ENCODE data around the gene NUB1.

The NUB1 gene

DNA sequence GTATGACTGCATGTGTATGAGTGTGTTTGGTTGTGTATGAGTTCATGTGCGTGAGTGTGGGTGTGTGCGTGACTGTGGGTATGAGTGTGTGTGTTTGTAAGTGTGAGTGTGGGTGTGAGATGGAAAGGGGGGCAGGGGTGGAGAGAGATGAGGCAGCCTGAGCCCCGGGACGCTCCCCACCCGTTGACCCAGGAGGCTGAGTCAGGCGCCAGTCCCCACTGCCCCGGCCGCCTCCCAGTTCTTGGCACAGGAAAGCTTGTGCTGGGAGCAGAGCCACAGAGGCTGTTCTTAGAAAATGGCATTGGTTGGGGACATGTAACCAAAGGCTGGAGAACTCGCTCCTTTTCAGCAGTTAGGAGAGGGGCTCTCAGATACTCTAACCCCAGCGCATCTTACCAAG is 27.8 kb upstream of the NUB1 start:
- DNase-seq (ENCODE audit: extremely low read depth in 1 of 2, low read depth in 1 of 2) = no peak

GRCh38 chr7:151314401-151314800 is 27.2 kb upstream of the NUB1 start:
- no peak for DNase-seq (ENCODE audit: extremely low read depth in 1 of 2, low read depth in 1 of 2)

- DNase-seq (ENCODE audit: extremely low read depth in 1 of 2, low read depth in 1 of 2) = peak; percentile 22 to 58
Observed at GRCh38 chr7:151315038-151315655, 26.5 kb upstream of the NUB1 start.

DNA sequence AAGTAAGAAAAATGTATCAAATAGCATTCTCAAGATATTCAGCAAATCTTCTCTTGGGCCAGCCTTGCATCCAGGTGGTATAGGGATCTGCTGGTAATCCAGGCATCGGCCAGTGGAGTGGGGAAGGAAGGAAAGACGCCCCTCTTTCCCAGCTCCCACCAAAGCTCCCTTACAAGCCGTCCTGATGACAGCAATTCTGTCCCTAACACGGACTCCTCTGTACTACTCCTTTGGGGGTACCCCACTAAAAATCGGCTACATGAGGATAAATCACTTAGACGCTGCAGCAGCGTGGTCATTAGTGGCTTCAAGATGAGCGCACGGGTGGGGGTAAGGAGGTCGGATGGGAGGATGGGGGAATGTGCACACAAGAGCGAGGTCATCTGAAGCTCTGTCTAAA is 24.7 kb upstream of the NUB1 start:
- DNase-seq (ENCODE audit: extremely low read depth in 1 of 2, low read depth in 1 of 2) = no peak

- no peak for DNase-seq (ENCODE audit: extremely low read depth in 1 of 2, low read depth in 1 of 2)
Observed at GRCh38 chr7:151317936-151318335, 23.7 kb upstream of the NUB1 start.

- DNase-seq (ENCODE audit: extremely low read depth in 1 of 2, low read depth in 1 of 2) = no peak
Observed at GRCh38 chr7:151319189-151319588, 22.4 kb upstream of the NUB1 start.

DNA sequence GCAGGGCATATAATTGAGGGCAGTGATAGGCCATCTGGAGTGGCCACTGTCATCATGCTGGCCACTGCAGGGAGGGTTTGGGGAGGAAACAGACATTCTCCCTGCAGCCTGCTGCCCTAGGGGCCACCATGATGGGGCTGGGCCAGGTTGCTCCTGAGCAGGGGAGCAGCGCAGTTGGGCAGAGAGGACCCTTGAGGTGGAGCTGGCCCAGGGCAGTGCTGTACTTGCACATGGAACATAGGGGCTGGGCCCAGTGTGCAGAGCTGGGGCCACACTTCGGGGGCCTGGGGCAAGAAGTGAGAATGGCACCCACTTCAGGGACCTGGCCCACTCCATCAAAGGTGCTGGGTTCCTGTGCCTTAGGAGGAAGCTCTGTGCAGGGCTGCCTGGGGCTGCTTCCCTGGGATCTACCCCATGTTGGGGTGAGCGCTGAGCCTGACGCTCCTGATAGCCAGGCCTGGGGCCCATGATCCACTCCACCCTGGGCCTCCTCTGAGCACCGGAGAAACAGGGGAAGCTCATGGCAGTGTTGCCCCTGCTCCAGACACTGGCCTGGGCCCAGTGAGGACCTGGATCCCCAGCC is 21.3 kb upstream of the NUB1 start:
- no peak for DNase-seq (ENCODE audit: extremely low read depth in 1 of 2, low read depth in 1 of 2)

DNA sequence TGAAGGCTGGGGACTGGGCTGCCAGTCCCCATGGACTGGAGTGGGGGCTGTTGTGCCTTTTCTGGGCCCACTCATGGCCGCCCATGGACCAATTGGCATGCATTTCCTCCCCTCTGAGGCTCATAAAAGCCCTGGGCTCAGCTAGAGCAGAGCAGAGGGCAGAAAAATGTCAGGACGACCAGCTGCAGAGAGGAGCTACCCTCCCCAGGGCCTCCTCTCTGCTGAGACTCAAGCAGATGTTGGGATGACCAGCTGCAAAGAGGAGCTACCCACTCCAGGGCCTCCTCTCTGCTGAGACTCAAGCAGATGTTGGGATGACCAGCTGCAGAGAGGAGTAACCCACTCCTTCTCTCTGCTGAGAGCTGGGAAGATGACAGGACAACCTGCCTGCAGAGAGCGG is 20.3 kb upstream of the NUB1 start:
- no peak for DNase-seq (ENCODE audit: extremely low read depth in 1 of 2, low read depth in 1 of 2)

GRCh38 chr7:151322906-151323305 is 18.7 kb upstream of the NUB1 start:
- DNase-seq (ENCODE audit: extremely low read depth in 1 of 2, low read depth in 1 of 2) = no peak

DNA sequence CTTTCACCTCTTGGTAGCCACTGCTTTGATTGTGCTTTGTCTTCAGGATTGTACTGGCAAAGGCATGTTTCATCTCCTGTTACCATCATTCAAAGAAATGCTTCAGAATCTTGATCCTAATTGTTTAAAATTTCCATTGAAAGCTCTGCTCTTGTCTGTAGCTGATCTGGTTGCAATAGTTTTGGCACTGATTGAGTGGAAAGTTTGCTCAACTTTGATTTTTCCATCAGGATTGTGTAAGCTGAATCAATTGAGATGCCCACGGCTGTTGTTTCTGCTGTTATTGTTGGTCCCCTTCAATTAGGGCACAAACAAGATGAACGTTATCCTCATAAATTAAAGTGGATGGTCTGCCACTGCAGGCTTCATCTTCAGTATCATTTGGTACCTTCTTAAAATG is 14.6 kb upstream of the NUB1 start:
- DNase-seq (ENCODE audit: extremely low read depth in 1 of 2, low read depth in 1 of 2) = no peak

DNA sequence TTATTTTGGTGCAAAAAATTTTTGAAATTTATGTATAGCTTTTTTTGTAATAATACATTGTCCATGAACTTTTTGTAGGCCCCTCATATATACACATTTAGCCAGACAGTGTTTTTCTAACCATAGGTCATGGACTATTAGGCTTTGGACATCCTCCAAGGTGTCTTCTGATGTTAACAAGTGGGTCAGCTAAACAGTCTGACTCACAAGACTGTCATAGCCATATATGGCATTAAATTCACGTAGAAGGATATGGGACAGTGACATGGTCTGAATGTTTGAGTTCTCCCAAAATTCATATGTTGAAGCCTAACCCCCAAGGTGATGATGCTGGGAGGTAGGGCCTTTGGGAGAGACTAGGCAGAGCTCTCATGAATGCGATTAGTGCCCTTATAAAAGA is 14.0 kb upstream of the NUB1 start:
- no peak for DNase-seq (ENCODE audit: extremely low read depth in 1 of 2, low read depth in 1 of 2)

GRCh38 chr7:151330181-151330580 is 11.4 kb upstream of the NUB1 start:
- no peak for DNase-seq (ENCODE audit: extremely low read depth in 1 of 2, low read depth in 1 of 2)

DNA sequence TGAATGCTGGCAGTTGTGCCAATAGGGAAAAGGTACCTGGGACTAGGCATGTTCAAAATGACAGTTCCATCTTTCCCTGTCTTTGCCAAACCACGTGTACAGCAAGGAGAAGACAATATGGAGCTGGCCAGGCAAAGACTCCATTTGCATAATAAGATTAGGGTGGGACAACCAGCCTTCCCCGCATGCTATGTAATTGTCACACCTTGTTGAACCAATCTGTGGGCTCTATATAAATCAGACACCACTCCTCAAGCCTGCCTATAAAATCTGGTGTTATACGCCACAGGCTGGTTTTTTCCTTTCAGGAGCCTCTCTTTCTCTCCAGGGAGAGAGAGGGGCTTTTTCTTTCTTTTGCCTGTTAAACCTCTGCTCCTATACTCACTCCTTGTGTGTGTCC is 11.0 kb upstream of the NUB1 start:
- no peak for DNase-seq (ENCODE audit: extremely low read depth in 1 of 2, low read depth in 1 of 2)

DNA sequence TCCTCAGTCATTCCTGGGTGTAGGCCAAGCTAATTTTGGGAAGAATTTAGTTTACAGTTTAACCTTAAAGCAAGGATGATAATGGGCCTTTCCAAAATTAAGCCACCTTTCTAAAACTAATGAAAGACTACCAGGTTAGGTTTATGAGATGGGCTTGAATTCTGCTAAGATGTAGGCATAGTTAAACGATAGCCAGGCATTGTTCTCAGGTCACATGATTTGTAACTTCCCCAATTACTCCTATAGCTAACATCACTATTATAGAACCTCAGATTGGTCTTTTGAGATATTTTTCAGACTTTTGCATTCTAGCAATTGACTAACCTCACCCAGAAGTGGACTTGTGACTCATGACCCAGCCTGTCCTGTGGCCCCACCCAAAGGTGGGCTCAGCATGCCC is 7.0 kb upstream of the NUB1 start:
- no peak for DNase-seq (ENCODE audit: extremely low read depth in 1 of 2, low read depth in 1 of 2)

DNA sequence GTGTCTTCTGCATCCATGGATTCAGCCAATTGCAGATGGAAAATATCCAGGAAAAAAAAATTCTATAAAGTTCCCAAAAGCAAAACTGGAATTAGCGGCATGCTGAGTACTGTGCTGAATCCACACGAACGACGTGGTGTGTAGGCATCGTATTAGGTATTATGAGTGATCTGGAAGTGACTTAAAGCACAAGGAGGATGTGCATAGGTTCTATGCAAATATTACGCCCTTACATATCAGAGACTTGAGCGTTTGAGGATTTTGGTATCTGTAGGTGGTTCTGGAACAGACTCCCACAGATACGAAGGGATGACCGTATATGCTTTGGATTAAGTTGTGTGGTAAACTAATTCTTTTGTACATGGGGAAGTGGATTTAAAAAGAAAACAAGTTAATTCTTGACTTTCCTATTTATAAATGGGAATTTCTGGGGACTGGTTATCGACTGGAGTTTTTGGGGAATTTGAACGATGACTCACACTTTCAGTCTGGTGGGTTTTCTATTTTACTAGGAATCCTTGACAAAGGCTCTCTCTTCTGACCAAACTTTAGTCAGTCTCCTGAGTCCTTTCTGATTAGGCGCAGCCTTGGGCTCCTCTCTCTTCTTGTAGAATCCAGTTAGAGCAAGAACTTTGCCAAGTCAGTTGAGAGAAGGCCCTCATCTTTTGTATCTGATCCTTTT is 5.4 kb upstream of the NUB1 start:
- no peak for DNase-seq (ENCODE audit: extremely low read depth in 1 of 2, low read depth in 1 of 2)

DNA sequence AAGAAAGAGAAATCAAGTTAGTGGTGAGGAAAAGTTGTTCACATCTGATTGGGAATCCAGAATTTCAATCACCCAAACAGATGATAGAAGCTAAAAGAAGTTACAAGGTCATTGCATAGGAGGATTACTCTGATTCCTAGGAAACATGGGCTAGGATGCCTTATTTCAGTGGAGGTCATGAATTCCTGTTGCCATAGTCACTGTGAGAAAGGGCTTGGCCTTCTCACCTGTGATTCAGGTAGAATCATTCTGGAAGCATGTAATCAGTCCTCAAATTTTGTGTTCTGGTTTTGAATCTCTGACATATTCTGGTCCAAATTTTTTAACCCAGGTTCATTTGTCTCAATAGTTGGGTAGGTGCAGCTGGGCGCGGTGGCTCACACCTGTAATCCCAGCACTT is 4.3 kb upstream of the NUB1 start:
- DNase-seq (ENCODE audit: extremely low read depth in 1 of 2, low read depth in 1 of 2) = no peak

DNA sequence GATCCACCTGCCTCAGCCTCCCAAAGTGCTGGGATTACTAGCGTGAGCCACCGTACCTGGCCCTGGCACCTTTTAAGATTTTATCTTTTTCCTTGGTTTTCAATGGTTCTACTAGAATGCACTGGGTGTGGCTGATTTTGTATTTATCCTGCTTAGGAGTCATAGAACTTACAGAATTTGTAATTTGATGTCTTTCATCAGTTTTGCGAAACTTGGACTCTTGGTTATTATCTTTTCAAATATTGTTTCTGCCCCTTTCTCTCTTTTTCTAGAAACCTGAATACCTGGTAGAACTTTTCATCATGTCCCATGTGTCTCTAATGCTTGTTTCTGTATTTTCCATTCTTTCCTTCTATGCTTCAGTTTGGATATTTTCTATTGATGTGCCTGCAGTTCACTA is 2.8 kb upstream of the NUB1 start:
- DNase-seq (ENCODE audit: extremely low read depth in 1 of 2, low read depth in 1 of 2) = no peak

GRCh38 chr7:151339651-151340382 is 1.8 kb upstream of the NUB1 start:
- no peak for DNase-seq (ENCODE audit: extremely low read depth in 1 of 2, low read depth in 1 of 2)

DNA sequence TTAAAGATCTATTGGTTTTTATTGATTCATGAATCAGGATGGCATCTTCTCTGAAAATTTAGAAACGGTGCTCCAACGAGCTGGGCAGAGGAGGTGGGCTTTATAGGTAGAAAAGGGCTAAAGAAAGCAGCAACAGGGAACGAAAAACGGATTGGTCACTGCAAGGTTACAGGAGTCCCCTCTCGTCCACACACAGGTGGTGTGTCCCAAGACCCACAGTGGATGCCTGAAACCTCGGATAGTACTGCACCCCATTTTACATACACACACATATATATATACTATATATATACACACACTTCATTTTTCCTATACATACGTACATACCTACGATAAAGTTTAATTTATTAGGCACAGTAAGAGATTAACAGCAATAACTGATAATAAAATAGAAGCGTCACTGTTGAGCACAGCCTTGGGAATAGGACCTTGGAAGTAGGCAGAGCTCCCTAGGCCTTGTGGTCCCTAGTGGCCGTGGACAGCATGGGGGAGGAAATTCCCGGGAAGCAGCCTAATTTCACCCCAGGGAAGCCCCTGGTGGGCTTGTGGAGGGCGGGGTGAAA is 737 bp upstream of the NUB1 start:
- DNase-seq (ENCODE audit: extremely low read depth in 1 of 2, low read depth in 1 of 2) = no peak

GRCh38 chr7:151342102-151342646 is 562 bp downstream of the NUB1 start:
- no peak for DNase-seq (ENCODE audit: extremely low read depth in 1 of 2, low read depth in 1 of 2)

DNA sequence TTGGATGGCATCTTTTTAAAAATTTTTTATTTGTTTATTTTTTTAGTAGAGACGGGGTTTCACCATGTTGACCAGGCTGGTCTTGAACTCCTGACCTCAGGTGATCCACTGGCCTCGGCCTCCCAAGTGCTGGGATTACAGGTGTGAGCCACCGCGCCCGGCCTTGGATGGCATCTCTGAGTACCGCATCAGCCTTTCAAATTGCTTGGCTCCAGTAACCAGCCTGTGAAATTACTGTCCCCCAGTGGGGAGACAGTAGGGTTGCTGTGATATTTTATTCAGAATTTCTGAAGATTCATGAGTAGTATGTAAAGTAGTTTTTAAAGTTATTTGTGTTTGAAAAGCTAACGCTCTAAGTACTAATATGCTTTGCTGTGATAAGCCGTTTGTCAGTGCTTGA is 1.2 kb downstream of the NUB1 start:
- no peak for DNase-seq (ENCODE audit: extremely low read depth in 1 of 2, low read depth in 1 of 2)

Measured in stimulated activated CD8-positive, alpha-beta memory T cell treated with anti-CD3 and anti-CD28 coated beads, Interleukin-7, amount 100 ng/mL, for 48 hours (primary cell).